Skin of body (tissue), 3 donors: ENCODE data around the gene ISLR2. TPM values are rescaled to one million over a fixed set of nuclear protein-coding genes. Genes with fewer than 3 reads are reported as not detected.
A peak's percentile ranks its signal among the peaks of the same experiment; 100 is the strongest.

Experiments used
- DNase-seq: peaks from one replicate; lab custom pipeline; 2025; lab: John Stamatoyannopoulos, UW
- small RNA-seq: library from RNA; depleted of rRNA; stranded (forward); fragments of <200 nt; gene quantifications from one replicate; pipeline ENCODE3, GENCODE V24; 2014; ENCODE audit warnings: low replicate concordance
- total RNA-seq: library from RNA; depleted of rRNA; stranded (reverse); fragments of >200 nt; gene quantifications from one replicate; pipeline ENCODE4 v1.2.3, GENCODE V29; 2014

The ISLR2 gene
- total RNA-seq, 1 donor from 2014 or later, result 0.79 TPM

- DNase-seq, result no peak
These were observed 45.1 kb downstream of the ISLR2 start for GRCh38 chr15:74175271-74176191.

GRCh38 chr15:74176262-74177214 lies 46.2 kb downstream of the ISLR2 start:
- DNase-seq, result no peak

GRCh38 chr15:74178326-74179100 lies 48.1 kb downstream of the ISLR2 start:
- no peak for DNase-seq

- DNase-seq, result no peak
These were observed 48.9 kb downstream of the ISLR2 start for GRCh38 chr15:74179101-74179841.

GRCh38 chr15:74179983-74180880 lies 49.8 kb downstream of the ISLR2 start:
- peak; percentile 93 for DNase-seq

- DNase-seq, result no peak
These were observed 50.7 kb downstream of the ISLR2 start for GRCh38 chr15:74180881-74181602.

GRCh38 chr15:74182131-74182530 lies 51.7 kb downstream of the ISLR2 start:
- no peak for DNase-seq

GRCh38 chr15:74184582-74185091 lies 54.3 kb downstream of the ISLR2 start:
- DNase-seq, result no peak

GRCh38 chr15:74185710-74186348 lies 55.4 kb downstream of the ISLR2 start:
- no peak for DNase-seq

Small RNAs within 50 kb of the gene (small RNA-seq; reads per million reads assigned to genes)
- gene RF00017, result not detected

Other genes starting within 250 kb of the ISLR2 start
- 27.6 TPM for gene LOXL1, start 204.1 kb upstream of the ISLR2 start, total RNA-seq
- 7.8 TPM for gene STOML1, start 138.3 kb upstream of the ISLR2 start, total RNA-seq
- gene PML, start 135.9 kb upstream of the ISLR2 start, total RNA-seq, result 28.6 TPM
- gene GOLGA6A, start 48.0 kb upstream of the ISLR2 start, total RNA-seq, result 0.89 TPM
- gene ISLR, start 43.1 kb downstream of the ISLR2 start, total RNA-seq, result 46.8 TPM
- 0.49 TPM for gene STRA6, start 72.2 kb downstream of the ISLR2 start, total RNA-seq
- gene CCDC33, start 105.7 kb downstream of the ISLR2 start, total RNA-seq, result 0.20 TPM
- 0.69 TPM for gene CYP11A1, start 237.1 kb downstream of the ISLR2 start, total RNA-seq